ENCODE data around the gene CNPPD1.

The CNPPD1 gene

DNA sequence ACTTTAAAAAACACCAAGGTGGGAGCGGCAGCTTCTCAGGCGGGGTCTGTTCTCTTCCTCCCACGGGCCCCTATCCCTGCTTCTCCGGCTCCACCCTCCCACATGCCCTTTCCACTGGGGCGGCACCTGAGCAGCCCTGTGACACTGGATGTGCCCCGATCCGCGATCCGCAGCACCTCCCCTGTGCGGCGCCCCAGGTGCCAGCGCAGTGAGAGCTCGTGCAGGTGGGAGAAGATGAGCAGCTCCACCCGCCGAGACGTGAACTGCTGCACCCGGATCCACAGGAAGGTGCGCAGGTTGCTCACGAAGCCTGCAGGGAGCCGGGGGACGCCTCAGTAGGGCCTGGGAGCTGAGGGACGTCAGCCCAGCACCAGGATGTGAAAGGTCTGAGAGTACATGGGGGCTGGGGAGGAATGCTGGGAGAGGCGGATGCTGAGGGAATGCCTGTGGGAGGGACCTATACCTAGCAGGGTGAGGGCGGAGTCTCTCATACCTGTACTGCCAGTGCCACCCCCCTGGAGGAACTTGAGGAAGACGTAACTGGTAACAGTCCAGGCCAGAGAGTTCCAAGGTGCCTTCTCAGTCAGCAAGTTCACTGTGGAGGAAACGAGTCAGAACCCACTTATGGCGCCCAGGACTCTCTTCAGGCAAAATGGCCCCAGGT, 39.3 kb upstream of the CNPPD1 start:
- no peaks in the 10 kb centered on the region for H3K9me3 ChIP-seq (ENCODE audit: control insufficient read depth, low read depth, low read length)
- no peak overlapping the region for H3K9ac ChIP-seq (ENCODE audit: low read length)
- no peak overlapping the region for H3K4me3 ChIP-seq (ENCODE audit: low read length)
- H3K27ac ChIP-seq (ENCODE audit: low read length) = no peak overlapping the region
- H3K4me1 ChIP-seq (ENCODE audit: control insufficient read depth, low read depth, low read length) = peaks cover 6% of the 10 kb centered on the region
- no peaks in the 10 kb centered on the region for H3K27me3 ChIP-seq (ENCODE audit: control insufficient read depth, insufficient read depth, low read length)
- H3K36me3 ChIP-seq (ENCODE audit: control insufficient read depth, low read depth, low read length) = peaks cover 27% of the 10 kb centered on the region

DNA sequence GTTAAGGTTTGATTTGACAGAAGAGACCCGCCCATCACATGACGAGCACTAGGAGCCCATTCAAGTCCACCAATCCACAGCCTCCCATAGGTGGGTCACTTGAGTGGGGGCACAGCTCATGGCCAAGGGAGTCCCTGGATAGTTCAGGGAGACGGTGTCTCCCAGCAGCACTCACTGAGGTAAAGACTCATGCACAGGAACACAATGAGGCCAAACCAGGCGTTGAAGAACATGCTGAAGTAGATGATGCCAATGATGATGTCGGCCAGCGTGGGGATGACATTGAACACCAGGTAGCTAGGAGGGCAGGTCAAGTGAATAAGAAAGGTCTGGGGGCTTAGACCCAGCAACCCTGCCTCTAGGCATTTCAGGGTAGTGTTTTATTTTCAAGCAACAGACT, 38.1 kb upstream of the CNPPD1 start:
- H3K4me1 ChIP-seq (ENCODE audit: control insufficient read depth, low read depth, low read length) = peaks cover 6% of the 10 kb centered on the region
- no peak overlapping the region for H3K9ac ChIP-seq (ENCODE audit: low read length)
- no peak overlapping the region for H3K27ac ChIP-seq (ENCODE audit: low read length)
- no peaks in the 10 kb centered on the region for H3K27me3 ChIP-seq (ENCODE audit: control insufficient read depth, insufficient read depth, low read length)
- H3K4me3 ChIP-seq (ENCODE audit: low read length) = no peak overlapping the region
- H3K9me3 ChIP-seq (ENCODE audit: control insufficient read depth, low read depth, low read length) = no peaks in the 10 kb centered on the region
- peaks cover 39% of the 10 kb centered on the region for H3K36me3 ChIP-seq (ENCODE audit: control insufficient read depth, low read depth, low read length)

- Histone ChIP-seq H3K9me3 (ENCODE audit: control insufficient read depth, low read depth, low read length) (no peaks in the 10 kb centered on the region), H3K27ac (ENCODE audit: low read length) (no peak overlapping the region), H3K36me3 (ENCODE audit: control insufficient read depth, low read depth, low read length) (peaks cover 42% of the 10 kb centered on the region), H3K4me1 (ENCODE audit: control insufficient read depth, low read depth, low read length) (peaks cover 2% of the 10 kb centered on the region), H3K27me3 (ENCODE audit: control insufficient read depth, insufficient read depth, low read length) (no peaks in the 10 kb centered on the region), H3K4me3 (ENCODE audit: low read length) (no peak overlapping the region), H3K9ac (ENCODE audit: low read length) (no peak overlapping the region)
Measured at GRCh38 chr2:219214141-219214540, 37.4 kb upstream of the CNPPD1 start.

DNA sequence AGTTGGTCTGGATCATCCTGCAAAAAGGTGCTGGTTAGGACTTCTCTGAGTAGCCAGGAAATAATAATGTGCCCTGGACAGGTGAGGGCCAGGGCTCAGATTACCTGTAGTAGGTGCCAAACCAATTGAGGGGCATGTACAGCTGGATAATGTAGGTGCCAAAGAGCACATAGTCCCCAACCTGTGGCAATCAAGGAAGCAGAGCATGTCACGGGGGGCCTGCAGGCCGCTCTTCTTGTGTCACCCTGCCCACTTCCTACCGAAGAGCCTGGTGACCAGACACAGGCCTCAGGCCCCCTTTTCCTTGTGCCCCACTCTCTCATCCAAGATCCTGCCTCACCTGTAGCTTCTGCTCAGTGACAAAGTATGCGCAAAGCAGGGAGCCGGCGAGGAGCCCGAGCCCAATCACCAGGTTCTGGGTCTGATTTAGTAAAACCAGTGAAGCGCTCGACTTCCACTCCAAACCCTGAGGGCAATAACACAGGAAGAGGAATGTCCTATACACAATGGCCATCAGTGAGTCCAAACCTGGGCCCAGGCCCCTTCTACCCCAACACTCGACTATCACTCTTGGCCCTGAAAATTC, 36.9 kb upstream of the CNPPD1 start:
- H3K27ac ChIP-seq (ENCODE audit: low read length) = no peak overlapping the region
- H3K36me3 ChIP-seq (ENCODE audit: control insufficient read depth, low read depth, low read length) = peaks cover 48% of the 10 kb centered on the region
- H3K4me1 ChIP-seq (ENCODE audit: control insufficient read depth, low read depth, low read length) = no peaks in the 10 kb centered on the region

DNA sequence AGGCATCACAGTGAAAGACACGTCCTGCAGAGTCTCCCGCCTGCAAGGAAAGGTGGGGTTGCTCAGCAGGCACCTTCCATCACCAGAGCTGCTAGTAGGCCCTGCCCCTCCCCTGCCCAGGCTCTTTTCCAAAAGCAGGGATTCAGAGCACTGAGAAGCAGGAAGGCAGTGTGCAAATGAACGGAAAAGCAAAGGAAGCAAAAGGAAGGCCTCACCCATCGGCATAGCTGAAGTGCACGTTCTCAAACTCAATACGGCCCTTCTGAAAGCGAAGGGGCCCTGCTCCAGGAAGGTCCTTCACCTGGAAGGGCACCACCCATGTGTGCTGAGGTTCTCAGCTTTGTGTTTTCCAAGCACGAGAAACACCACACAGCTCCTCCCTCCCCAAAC, 36.3 kb upstream of the CNPPD1 start:
- Histone ChIP-seq H3K9me3 (ENCODE audit: control insufficient read depth, low read depth, low read length) (no peaks in the 10 kb centered on the region), H3K4me1 (ENCODE audit: control insufficient read depth, low read depth, low read length) (no peaks in the 10 kb centered on the region), H3K9ac (ENCODE audit: low read length) (no peak overlapping the region), H3K27ac (ENCODE audit: low read length) (no peak overlapping the region), H3K27me3 (ENCODE audit: control insufficient read depth, insufficient read depth, low read length) (no peaks in the 10 kb centered on the region), H3K4me3 (ENCODE audit: low read length) (no peak overlapping the region), H3K36me3 (ENCODE audit: control insufficient read depth, low read depth, low read length) (peaks cover 51% of the 10 kb centered on the region)

More for the DNA sequence above, 36.9 kb upstream of the CNPPD1 start:
- Histone ChIP-seq H3K9ac (ENCODE audit: low read length) (no peak overlapping the region), H3K4me3 (ENCODE audit: low read length) (no peak overlapping the region), H3K9me3 (ENCODE audit: control insufficient read depth, low read depth, low read length) (no peaks in the 10 kb centered on the region), H3K27me3 (ENCODE audit: control insufficient read depth, insufficient read depth, low read length) (no peaks in the 10 kb centered on the region)

DNA sequence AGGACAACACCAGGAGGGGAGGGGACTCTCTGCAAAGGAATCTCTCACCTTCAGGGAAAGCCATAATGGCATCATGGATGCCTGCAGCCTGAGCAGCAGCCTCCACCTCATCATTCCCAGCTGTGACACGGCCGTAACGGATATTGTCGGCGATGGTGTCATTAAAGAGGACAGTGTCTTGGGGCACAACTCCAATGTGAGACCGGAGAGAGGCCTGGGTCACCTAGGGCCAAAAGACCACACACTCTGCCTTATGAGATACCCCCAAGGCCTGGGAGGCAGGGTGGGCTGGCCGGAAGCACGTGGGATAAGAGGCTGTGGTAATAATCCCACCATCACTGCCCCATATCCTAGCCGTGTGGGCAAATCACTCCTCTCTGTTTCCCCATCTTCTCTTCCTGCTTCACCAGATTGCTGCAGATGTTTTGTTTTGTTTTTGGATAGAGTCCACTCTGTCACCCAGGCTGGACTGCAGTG, 34.2 kb upstream of the CNPPD1 start:
- peaks cover 3% of the 10 kb centered on the region for H3K4me1 ChIP-seq (ENCODE audit: control insufficient read depth, low read depth, low read length)
- H3K27ac ChIP-seq (ENCODE audit: low read length) = no peak overlapping the region
- no peaks in the 10 kb centered on the region for H3K27me3 ChIP-seq (ENCODE audit: control insufficient read depth, insufficient read depth, low read length)
- peaks cover 51% of the 10 kb centered on the region for H3K36me3 ChIP-seq (ENCODE audit: control insufficient read depth, low read depth, low read length)
- no peak overlapping the region for H3K4me3 ChIP-seq (ENCODE audit: low read length)
- no peaks in the 10 kb centered on the region for H3K9me3 ChIP-seq (ENCODE audit: control insufficient read depth, low read depth, low read length)
- no peak overlapping the region for H3K9ac ChIP-seq (ENCODE audit: low read length)

- Histone ChIP-seq H3K27me3 (ENCODE audit: control insufficient read depth, insufficient read depth, low read length) (no peaks in the 10 kb centered on the region), H3K9me3 (ENCODE audit: control insufficient read depth, low read depth, low read length) (no peaks in the 10 kb centered on the region), H3K9ac (ENCODE audit: low read length) (no peak overlapping the region), H3K27ac (ENCODE audit: low read length) (no peak overlapping the region), H3K4me1 (ENCODE audit: control insufficient read depth, low read depth, low read length) (peaks cover 3% of the 10 kb centered on the region), H3K36me3 (ENCODE audit: control insufficient read depth, low read depth, low read length) (peaks cover 51% of the 10 kb centered on the region), H3K4me3 (ENCODE audit: low read length) (no peak overlapping the region)
Measured at GRCh38 chr2:219210196-219210885, 33.6 kb upstream of the CNPPD1 start.

- H3K4me3 ChIP-seq (ENCODE audit: low read length) = no peak overlapping the region
- H3K27ac ChIP-seq (ENCODE audit: low read length) = no peak overlapping the region
- no peaks in the 10 kb centered on the region for H3K27me3 ChIP-seq (ENCODE audit: control insufficient read depth, insufficient read depth, low read length)
- H3K36me3 ChIP-seq (ENCODE audit: control insufficient read depth, low read depth, low read length) = peaks cover 43% of the 10 kb centered on the region
- no peaks in the 10 kb centered on the region for H3K9me3 ChIP-seq (ENCODE audit: control insufficient read depth, low read depth, low read length)
- no peak overlapping the region for H3K9ac ChIP-seq (ENCODE audit: low read length)
- peaks cover 3% of the 10 kb centered on the region for H3K4me1 ChIP-seq (ENCODE audit: control insufficient read depth, low read depth, low read length)
Measured at GRCh38 chr2:219209236-219210195, 32.8 kb upstream of the CNPPD1 start.

DNA sequence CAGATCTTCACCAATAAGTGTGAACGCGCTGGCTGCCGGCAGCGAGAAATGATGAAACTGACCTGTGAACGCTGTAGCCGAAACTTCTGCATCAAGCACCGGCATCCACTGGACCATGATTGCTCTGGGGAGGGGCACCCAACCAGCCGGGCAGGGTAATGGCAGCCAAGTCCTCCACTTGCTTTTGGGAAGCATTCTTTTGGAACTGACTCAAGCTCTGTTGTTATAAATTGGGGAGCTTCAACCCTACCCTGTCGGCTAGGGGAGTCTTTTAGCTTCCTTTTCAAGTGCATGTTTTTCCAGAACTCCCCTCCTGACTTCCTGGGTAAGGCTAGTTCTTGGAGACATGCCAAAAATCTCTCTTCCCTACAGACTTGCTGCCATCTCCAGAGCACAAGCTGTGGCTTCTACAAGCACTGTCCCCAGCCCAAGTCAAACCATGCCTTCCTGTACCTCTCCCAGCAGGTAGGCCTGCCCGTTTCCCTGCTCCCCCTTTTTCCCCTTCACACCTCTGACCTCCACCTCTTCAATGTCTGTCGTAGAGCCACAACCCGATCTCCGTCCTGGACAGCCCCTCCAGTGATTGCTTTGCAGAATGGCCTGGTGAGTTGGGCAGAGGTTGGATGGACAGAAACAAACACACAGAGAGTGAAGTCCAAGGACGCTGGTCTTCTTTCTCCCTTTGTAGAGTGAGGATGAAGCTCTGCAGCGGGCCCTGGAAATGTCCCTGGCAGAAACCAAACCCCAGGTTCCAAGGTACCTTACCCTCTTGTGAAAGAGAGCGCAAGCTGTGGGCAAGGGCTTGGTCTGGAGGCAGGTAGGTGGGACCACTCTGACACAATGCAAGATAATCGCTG, 31.4 kb upstream of the CNPPD1 start:
- Histone ChIP-seq H3K9ac (ENCODE audit: low read length) (no peak overlapping the region), H3K9me3 (ENCODE audit: control insufficient read depth, low read depth, low read length) (no peaks in the 10 kb centered on the region), H3K36me3 (ENCODE audit: control insufficient read depth, low read depth, low read length) (peaks cover 30% of the 10 kb centered on the region), H3K4me3 (ENCODE audit: low read length) (no peak overlapping the region), H3K4me1 (ENCODE audit: control insufficient read depth, low read depth, low read length) (peaks cover 3% of the 10 kb centered on the region), H3K27me3 (ENCODE audit: control insufficient read depth, insufficient read depth, low read length) (no peaks in the 10 kb centered on the region), H3K27ac (ENCODE audit: low read length) (no peak overlapping the region)

DNA sequence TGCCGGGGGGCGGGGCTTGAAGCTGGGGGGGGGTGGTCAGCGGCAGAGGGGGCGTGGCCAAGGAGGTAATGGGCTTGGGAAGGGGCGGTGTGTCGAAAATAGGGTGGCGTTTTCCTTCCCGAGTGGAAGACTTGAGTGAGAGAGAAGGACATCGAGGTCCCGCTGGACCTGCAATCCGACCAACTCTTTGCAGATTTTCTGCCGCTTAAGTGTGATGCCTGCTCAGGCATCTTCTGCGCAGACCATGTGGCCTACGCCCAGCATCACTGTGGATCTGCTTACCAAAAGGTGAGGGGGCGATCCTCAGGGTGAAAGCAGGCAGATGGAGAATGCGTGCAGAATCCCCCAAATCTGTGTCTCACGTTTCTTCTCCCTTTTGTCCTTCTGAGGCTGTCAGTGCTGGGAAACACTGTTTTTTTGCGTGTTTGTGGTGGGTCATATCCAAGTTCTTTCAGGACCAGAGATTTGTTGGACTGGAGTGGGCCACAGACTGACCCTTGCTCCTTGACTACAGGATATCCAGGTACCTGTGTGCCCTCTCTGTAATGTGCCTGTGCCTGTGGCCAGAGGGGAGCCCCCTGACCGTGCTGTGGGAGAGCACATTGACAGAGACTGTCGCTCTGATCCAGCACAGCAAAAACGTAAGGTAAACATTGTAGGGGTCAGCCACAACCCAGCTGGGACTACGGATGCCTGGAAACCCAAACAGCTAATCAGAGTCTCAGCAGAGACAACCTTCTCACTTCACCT, 30.6 kb upstream of the CNPPD1 start:
- peaks cover 3% of the 10 kb centered on the region for H3K4me1 ChIP-seq (ENCODE audit: control insufficient read depth, low read depth, low read length)
- H3K27ac ChIP-seq (ENCODE audit: low read length) = no peak overlapping the region
- H3K9ac ChIP-seq (ENCODE audit: low read length) = peak overlapping the region; percentile 10

More for the DNA sequence above, 30.6 kb upstream of the CNPPD1 start:
- Histone ChIP-seq H3K27me3 (ENCODE audit: control insufficient read depth, insufficient read depth, low read length) (no peaks in the 10 kb centered on the region), H3K9me3 (ENCODE audit: control insufficient read depth, low read depth, low read length) (no peaks in the 10 kb centered on the region), H3K36me3 (ENCODE audit: control insufficient read depth, low read depth, low read length) (peaks cover 26% of the 10 kb centered on the region), H3K4me3 (ENCODE audit: low read length) (peak overlapping the region; percentile 71)
